ENCODE results near the gene PRDM5. TPM values are rescaled to one million over a fixed set of nuclear protein-coding genes. Genes with fewer than 3 reads are reported as not detected.

PRDM5 gene
- total RNA-seq, 2 donors from 2014 or later = 0.50 TPM; not detected in 1

- H3K27me3 Mint-ChIP-seq = peaks cover 2 to 28% of the 10 kb centered on the region in 2 donors
- no peak for DNase-seq (ENCODE audit: low spot score)
- no peaks in the 10 kb centered on the region for H3K36me3 Mint-ChIP-seq
- no peak overlapping the region for H3K4me3 Mint-ChIP-seq
- H3K4me1 Mint-ChIP-seq (ENCODE audit: low read depth in 2 of 2) = no peaks in the 10 kb centered on the region
- peaks cover 11% of the 10 kb centered on the region for H3K9me3 Mint-ChIP-seq
- ATAC-seq = no peak
- no peak overlapping the region for H3K27ac Mint-ChIP-seq
Observed at GRCh38 chr4:120704538-120704937, 218.0 kb downstream of the PRDM5 start.

- H3K4me1 Mint-ChIP-seq (ENCODE audit: low read depth in 2 of 2) = no peaks in the 10 kb centered on the region
- peaks cover 2 to 28% of the 10 kb centered on the region in 2 donors for H3K27me3 Mint-ChIP-seq
- DNase-seq (ENCODE audit: low spot score) (no peak), ATAC-seq (no peak)
- peaks cover 11% of the 10 kb centered on the region for H3K9me3 Mint-ChIP-seq
- no peak overlapping the region for H3K27ac Mint-ChIP-seq
- H3K36me3 Mint-ChIP-seq = no peaks in the 10 kb centered on the region
- no peak overlapping the region for H3K4me3 Mint-ChIP-seq
Observed at GRCh38 chr4:120703908-120704307, 218.6 kb downstream of the PRDM5 start.

GRCh38 chr4:120699354-120699753 is 223.2 kb downstream of the PRDM5 start:
- H3K4me1 Mint-ChIP-seq (ENCODE audit: low read depth in 2 of 2) = no peaks in the 10 kb centered on the region
- H3K9me3 Mint-ChIP-seq = peaks cover 5% of the 10 kb centered on the region
- ATAC-seq (no peak), DNase-seq (ENCODE audit: low spot score) (no peak)
- H3K36me3 Mint-ChIP-seq = no peaks in the 10 kb centered on the region
- H3K27ac Mint-ChIP-seq = no peak overlapping the region
- no peak overlapping the region for H3K4me3 Mint-ChIP-seq
- H3K27me3 Mint-ChIP-seq = peaks cover 0 to 3% of the 10 kb centered on the region in 2 donors

- ATAC-seq = no peak
Observed at GRCh38 chr4:120694973-120695372, 227.6 kb downstream of the PRDM5 start.

GRCh38 chr4:120693816-120694215 is 228.7 kb downstream of the PRDM5 start:
- Mint-ChIP-seq H3K4me3 (no peak overlapping the region), H3K27me3 (no peaks in the 10 kb centered on the region), H3K27ac (no peak overlapping the region), H3K9me3 (peaks cover 4% of the 10 kb centered on the region), H3K4me1 (ENCODE audit: low read depth in 2 of 2) (no peaks in the 10 kb centered on the region), H3K36me3 (no peaks in the 10 kb centered on the region)
- DNase-seq (ENCODE audit: low spot score) (no peak), ATAC-seq (no peak)

More at GRCh38 chr4:120694973-120695372, 227.6 kb downstream of the PRDM5 start:
- Mint-ChIP-seq H3K4me3 (no peak overlapping the region), H3K9me3 (no peaks in the 10 kb centered on the region), H3K36me3 (no peaks in the 10 kb centered on the region), H3K27ac (no peak overlapping the region), H3K4me1 (ENCODE audit: low read depth in 2 of 2) (no peaks in the 10 kb centered on the region), H3K27me3 (no peaks in the 10 kb centered on the region)
- no peak for DNase-seq (ENCODE audit: low spot score)

- no peak for ATAC-seq
- H3K9me3 Mint-ChIP-seq = peaks cover 5% of the 10 kb centered on the region
Observed at GRCh38 chr4:120692964-120693363, 229.6 kb downstream of the PRDM5 start.

GRCh38 chr4:120691536-120691935 is 231.0 kb downstream of the PRDM5 start:
- DNase-seq (ENCODE audit: low spot score) = no peak
- no peaks in the 10 kb centered on the region for H3K27me3 Mint-ChIP-seq
- H3K4me1 Mint-ChIP-seq (ENCODE audit: low read depth in 2 of 2) = no peaks in the 10 kb centered on the region
- H3K4me3 Mint-ChIP-seq = no peak overlapping the region
- H3K36me3 Mint-ChIP-seq = no peaks in the 10 kb centered on the region
- no peak for ATAC-seq
- peaks cover 5% of the 10 kb centered on the region for H3K9me3 Mint-ChIP-seq
- no peak overlapping the region for H3K27ac Mint-ChIP-seq

More at GRCh38 chr4:120692964-120693363, 229.6 kb downstream of the PRDM5 start:
- DNase-seq (ENCODE audit: low spot score) = no peak
- Mint-ChIP-seq H3K27ac (no peak overlapping the region), H3K36me3 (no peaks in the 10 kb centered on the region), H3K4me3 (no peak overlapping the region), H3K27me3 (no peaks in the 10 kb centered on the region), H3K4me1 (ENCODE audit: low read depth in 2 of 2) (no peaks in the 10 kb centered on the region)

- ATAC-seq (no peak), DNase-seq (ENCODE audit: low spot score) (no peak)
- Mint-ChIP-seq H3K4me1 (ENCODE audit: low read depth in 2 of 2) (no peaks in the 10 kb centered on the region), H3K27ac (no peak overlapping the region), H3K9me3 (peaks cover 5% of the 10 kb centered on the region), H3K27me3 (no peaks in the 10 kb centered on the region), H3K36me3 (no peaks in the 10 kb centered on the region), H3K4me3 (no peak overlapping the region)
Observed at GRCh38 chr4:120691106-120691505, 231.4 kb downstream of the PRDM5 start.

GRCh38 chr4:120688791-120689190 is 233.7 kb downstream of the PRDM5 start:
- no peak overlapping the region for H3K27ac Mint-ChIP-seq
- ATAC-seq (no peak), DNase-seq (ENCODE audit: low spot score) (no peak)
- no peaks in the 10 kb centered on the region for H3K36me3 Mint-ChIP-seq
- peaks cover 5% of the 10 kb centered on the region for H3K9me3 Mint-ChIP-seq
- H3K4me1 Mint-ChIP-seq (ENCODE audit: low read depth in 2 of 2) = no peaks in the 10 kb centered on the region
- no peak overlapping the region for H3K4me3 Mint-ChIP-seq
- peaks cover 0 to 4% of the 10 kb centered on the region in 2 donors for H3K27me3 Mint-ChIP-seq

GRCh38 chr4:120685756-120686278 is 236.7 kb downstream of the PRDM5 start:
- Mint-ChIP-seq H3K9me3 (peaks cover 8% of the 10 kb centered on the region), H3K4me3 (no peak overlapping the region), H3K4me1 (ENCODE audit: low read depth in 2 of 2) (no peaks in the 10 kb centered on the region), H3K27me3 (peaks cover 0 to 5% of the 10 kb centered on the region in 2 donors), H3K36me3 (no peaks in the 10 kb centered on the region), H3K27ac (no peak overlapping the region)
- no peak for DNase-seq (ENCODE audit: low spot score)
- ATAC-seq = no peak

- no peaks in the 10 kb centered on the region for H3K4me1 Mint-ChIP-seq (ENCODE audit: low read depth in 2 of 2)
- H3K27me3 Mint-ChIP-seq = peaks cover 0 to 5% of the 10 kb centered on the region in 2 donors
- no peaks in the 10 kb centered on the region for H3K36me3 Mint-ChIP-seq
- DNase-seq (ENCODE audit: low spot score) = no peak
- H3K9me3 Mint-ChIP-seq = peaks cover 5% of the 10 kb centered on the region
- H3K27ac Mint-ChIP-seq = no peak overlapping the region
- no peak for ATAC-seq
- no peak overlapping the region for H3K4me3 Mint-ChIP-seq
Observed at GRCh38 chr4:120683897-120684540, 238.5 kb downstream of the PRDM5 start.

- Mint-ChIP-seq H3K27me3 (peaks cover 0 to 5% of the 10 kb centered on the region in 2 donors), H3K4me1 (ENCODE audit: low read depth in 2 of 2) (no peaks in the 10 kb centered on the region), H3K36me3 (no peaks in the 10 kb centered on the region), H3K27ac (no peak overlapping the region), H3K9me3 (peaks cover 3% of the 10 kb centered on the region), H3K4me3 (no peak overlapping the region)
- no peak for ATAC-seq
- DNase-seq (ENCODE audit: low spot score) = no peak
Observed at GRCh38 chr4:120682981-120683380, 239.5 kb downstream of the PRDM5 start.

- ATAC-seq (no peak), DNase-seq (ENCODE audit: low spot score) (no peak)
- Mint-ChIP-seq H3K36me3 (peaks cover 4% of the 10 kb centered on the region), H3K27me3 (peaks cover 0 to 11% of the 10 kb centered on the region in 2 donors), H3K27ac (no peak overlapping the region), H3K4me1 (ENCODE audit: low read depth in 2 of 2) (no peaks in the 10 kb centered on the region), H3K9me3 (peaks cover 6% of the 10 kb centered on the region), H3K4me3 (no peak overlapping the region)
Observed at GRCh38 chr4:120680647-120681228, 241.8 kb downstream of the PRDM5 start.

GRCh38 chr4:120673696-120674095 is 248.8 kb downstream of the PRDM5 start:
- H3K27ac Mint-ChIP-seq = no peak overlapping the region
- H3K4me1 Mint-ChIP-seq (ENCODE audit: low read depth in 2 of 2) = no peaks in the 10 kb centered on the region
- DNase-seq (ENCODE audit: low spot score) (no peak), ATAC-seq (no peak)
- peaks cover 9% of the 10 kb centered on the region for H3K36me3 Mint-ChIP-seq
- H3K9me3 Mint-ChIP-seq = peaks cover 13% of the 10 kb centered on the region
- no peak overlapping the region for H3K4me3 Mint-ChIP-seq
- peaks cover 0 to 6% of the 10 kb centered on the region in 2 donors for H3K27me3 Mint-ChIP-seq

All from natural killer cell treated with Interleukin-12 subunit alpha and Interleukin-12 subunit beta and Interleukin-15 and Interleukin-18, amount 100 ng/mL, for 72 hours (primary cell).